BJ (cell line): ENCODE results near the gene C12orf56. TPM values are rescaled to one million over a fixed set of nuclear protein-coding genes. Genes with fewer than 3 reads are reported as not detected.

ENCODE experiments used
- CTCF ChIA-PET: fragments of 350-600 bp; formaldehyde crosslinking; extraction: SDS; loops from one replicate; lab custom pipeline; 2021; ENCODE audit warnings: antibody characterized with exemption, inconsistent platforms; lab: Yijun Ruan, JAX
- POLR2A ChIA-PET: fragments of 300-600 bp; sonication (Branson Sonifier 250); formaldehyde crosslinking; extraction: SDS; loops from one replicate; lab custom pipeline; 2021; ENCODE audit warnings: antibody characterized with exemption; lab: Charles Lee
- DNase-seq: peaks from one replicate; pipeline ENCODE4 v3.0.0-alpha.2; 2011; ENCODE audit warnings: low read depth
- H3K27me3 ChIP-seq: 2 replicates; pipeline ENCODE4 v1.6.0; 2011; ENCODE audit warnings: low read length; ENCODE audit not compliant: control insufficient read depth, insufficient read depth
- H3K36me3 ChIP-seq: 2 replicates; pipeline ENCODE4 v1.5.1; 2011; ENCODE audit warnings: low read length; ENCODE audit not compliant: control insufficient read depth, insufficient read depth
- H3K4me3 ChIP-seq: 2 replicates; pipeline ENCODE4 v1.5.1; 2011; ENCODE audit warnings: low read depth, mild to moderate bottlenecking, control low read depth, low read length
- CTCF ChIP-seq: IDR thresholded peaks from 2 replicates; pipeline ENCODE4 v1.5.1; 2011; ENCODE audit warnings: low read depth, mild to moderate bottlenecking, control low read depth, inconsistent platforms, low read length, moderate library complexity; ENCODE audit not compliant: insufficient read depth
- polyA plus RNA-seq: library from polyadenylated mRNA; depleted of rRNA; stranded (reverse); fragments of >200 nt; gene quantifications from 2 replicates; pipeline ENCODE4 v1.2.3, GENCODE V29; 2011

C12orf56 gene
- polyA plus RNA-seq, 1 experiment: not detected

GRCh38 chr12:64256166-64256800 is 134.3 kb downstream of the C12orf56 start:
- Histone ChIP-seq H3K27me3 (no peaks in the 10 kb centered on the region), H3K4me3 (no peak overlapping the region), H3K36me3 (no peaks in the 10 kb centered on the region)
- TF ChIP-seq CTCF: peak; percentile 55
- ChIA-PET CTCF (interaction anchor here (0.7 to 9.4 kb wide), 15 partner anchors 10 to 455 kb away, joined by 3 to 78 read pairs (median 4); partner anchors contain the start of genes SRGAP1 and XPOT), POLR2A (no interaction called here)
- DNase-seq: no peak

GRCh38 chr12:64255249-64255648 is 135.3 kb downstream of the C12orf56 start:
- ChIA-PET CTCF (interaction anchor here (0.8 to 9.4 kb wide), 8 partner anchors 9 to 430 kb away, joined by 3 to 78 read pairs (median 7); partner anchors contain the start of gene SRGAP1), POLR2A (no interaction called here)
- TF ChIP-seq CTCF: no peak
- DNase-seq: no peak
- Histone ChIP-seq H3K27me3 (no peaks in the 10 kb centered on the region), H3K36me3 (no peaks in the 10 kb centered on the region), H3K4me3 (no peak overlapping the region)

GRCh38 chr12:64253356-64253755 is 137.2 kb downstream of the C12orf56 start:
- no peak for DNase-seq
- Histone ChIP-seq H3K36me3 (no peaks in the 10 kb centered on the region), H3K27me3 (no peaks in the 10 kb centered on the region), H3K4me3 (no peak overlapping the region)
- ChIA-PET POLR2A (no interaction called here), CTCF (interaction anchor here (1.0 to 9.4 kb wide), 3 partner anchors 409 to 428 kb away, joined by 3 to 78 read pairs (median 42); partner anchors contain the start of gene SRGAP1)
- no peak for TF ChIP-seq CTCF

- CTCF ChIA-PET: interaction anchor here (1.0 to 6.5 kb wide), 2 partner anchors 408 to 414 kb away, joined by 3 to 42 read pairs; partner anchors contain the start of gene SRGAP1
- no peak for TF ChIP-seq CTCF
- POLR2A ChIA-PET: interaction anchor here (0.5 kb wide), 1 partner anchor 227 kb away, joined by 3 read pairs; no protein-coding TSS in a partner anchor
- H3K27me3 ChIP-seq: no peaks in the 10 kb centered on the region
- DNase-seq: no peak
- H3K4me3 ChIP-seq: no peak overlapping the region
- H3K36me3 ChIP-seq: no peaks in the 10 kb centered on the region
These were observed 137.9 kb downstream of the C12orf56 start for GRCh38 chr12:64252681-64253080.

- ChIA-PET POLR2A (no interaction called here), CTCF (interaction anchor here (0.7 to 1.8 kb wide), 4 partner anchors 13 to 421 kb away, joined by 3 to 7 read pairs (median 4); partner anchors contain the start of gene SRGAP1)
These were observed 146.7 kb downstream of the C12orf56 start for GRCh38 chr12:64243809-64244208.

More at GRCh38 chr12:64243809-64244208, 146.7 kb downstream of the C12orf56 start:
- no peak overlapping the region for H3K4me3 ChIP-seq
- no peaks in the 10 kb centered on the region for H3K27me3 ChIP-seq
- no peaks in the 10 kb centered on the region for H3K36me3 ChIP-seq
- no peak for DNase-seq
- TF ChIP-seq CTCF: no peak
